Measurements from ENCODE around the gene CKM.

- no peak for TF ChIP-seq EZH2 (IDR thresholded peaks at IDR 0.05; ENCODE audit: low read length, missing control alignments)
- TF ChIP-seq CTCF (conservative IDR thresholded peaks at IDR 0.05 in 1 of 2, IDR thresholded peaks at IDR 0.05 in 1 of 2; ENCODE audit: low read depth in 1 of 2, low read length in 2 of 2) = no peak
Measured at GRCh38 chr19:45370410-45371204, 47.9 kb upstream of the CKM start, which contains the start of gene ERCC2.

Data from fibroblast of lung (primary cell).